Measurements from ENCODE around the gene MEIS2.

Gene MEIS2

DNA sequence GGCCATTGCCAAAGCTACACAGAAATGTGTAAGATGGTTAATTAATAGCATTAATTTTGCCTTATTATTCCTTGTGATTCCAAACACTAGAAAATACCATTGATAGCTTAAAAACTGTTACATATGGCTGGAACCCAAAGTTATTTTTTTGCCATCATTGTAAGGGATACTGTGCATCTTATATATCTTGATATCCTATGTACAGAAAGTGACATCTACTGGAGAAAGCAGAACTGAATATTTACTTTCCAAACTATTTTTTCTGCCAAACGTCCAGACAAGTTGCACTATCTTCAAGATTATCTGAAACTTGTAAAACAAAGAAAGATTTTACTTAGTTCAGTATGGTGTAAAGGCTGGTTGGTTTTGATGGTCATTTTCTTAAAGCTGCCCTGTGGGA is 33.3 kb upstream of the MEIS2 start:
- TF ChIP-seq EZH2phosphoT487 (IDR thresholded peaks at IDR 0.05; ENCODE audit: borderline replicate concordance): no peak
- TF ChIP-seq, protein P1, sequence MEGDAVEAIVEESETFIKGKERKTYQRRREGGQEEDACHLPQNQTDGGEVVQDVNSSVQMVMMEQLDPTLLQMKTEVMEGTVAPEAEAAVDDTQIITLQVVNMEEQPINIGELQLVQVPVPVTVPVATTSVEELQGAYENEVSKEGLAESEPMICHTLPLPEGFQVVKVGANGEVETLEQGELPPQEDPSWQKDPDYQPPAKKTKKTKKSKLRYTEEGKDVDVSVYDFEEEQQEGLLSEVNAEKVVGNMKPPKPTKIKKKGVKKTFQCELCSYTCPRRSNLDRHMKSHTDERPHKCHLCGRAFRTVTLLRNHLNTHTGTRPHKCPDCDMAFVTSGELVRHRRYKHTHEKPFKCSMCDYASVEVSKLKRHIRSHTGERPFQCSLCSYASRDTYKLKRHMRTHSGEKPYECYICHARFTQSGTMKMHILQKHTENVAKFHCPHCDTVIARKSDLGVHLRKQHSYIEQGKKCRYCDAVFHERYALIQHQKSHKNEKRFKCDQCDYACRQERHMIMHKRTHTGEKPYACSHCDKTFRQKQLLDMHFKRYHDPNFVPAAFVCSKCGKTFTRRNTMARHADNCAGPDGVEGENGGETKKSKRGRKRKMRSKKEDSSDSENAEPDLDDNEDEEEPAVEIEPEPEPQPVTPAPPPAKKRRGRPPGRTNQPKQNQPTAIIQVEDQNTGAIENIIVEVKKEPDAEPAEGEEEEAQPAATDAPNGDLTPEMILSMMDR (conservative IDR thresholded peaks at IDR 0.05; ENCODE audit: low read length): peak; percentile 46
- Histone ChIP-seq H3K27me3 (ENCODE audit: insufficient read depth, low read length, poor library complexity, severe bottlenecking) (peaks cover 63% of the 10 kb centered on the region), H3K4me3 (ENCODE audit: low read length, poor library complexity, severe bottlenecking) (no peak overlapping the region), H3F3A (ENCODE audit: low read depth) (no peaks in the 10 kb centered on the region), H4K20me1 (ENCODE audit: insufficient read depth, low read length, poor library complexity, severe bottlenecking) (no peaks in the 10 kb centered on the region), H3K4me1 (ENCODE audit: insufficient read depth, low read length, poor library complexity, severe bottlenecking) (no peaks in the 10 kb centered on the region), H3K9me2 (replicated peaks; ENCODE audit: low read depth, low read length) (no peaks in the 10 kb centered on the region), H2AFZ (ENCODE audit: low read length) (no peak overlapping the region), H3K9me3 (ENCODE audit: insufficient read depth, low read depth, low read length) (no peaks in the 10 kb centered on the region), H3K4me2 (ENCODE audit: low read depth, low read length, poor library complexity, severe bottlenecking) (no peak overlapping the region), H3K79me2 (ENCODE audit: insufficient read depth, low read length) (no peaks in the 10 kb centered on the region), H3K9ac (ENCODE audit: low read depth, low read length, poor library complexity, severe bottlenecking) (no peak overlapping the region), H3K36me3 (ENCODE audit: insufficient read depth, low read length) (no peaks in the 10 kb centered on the region)

DNA sequence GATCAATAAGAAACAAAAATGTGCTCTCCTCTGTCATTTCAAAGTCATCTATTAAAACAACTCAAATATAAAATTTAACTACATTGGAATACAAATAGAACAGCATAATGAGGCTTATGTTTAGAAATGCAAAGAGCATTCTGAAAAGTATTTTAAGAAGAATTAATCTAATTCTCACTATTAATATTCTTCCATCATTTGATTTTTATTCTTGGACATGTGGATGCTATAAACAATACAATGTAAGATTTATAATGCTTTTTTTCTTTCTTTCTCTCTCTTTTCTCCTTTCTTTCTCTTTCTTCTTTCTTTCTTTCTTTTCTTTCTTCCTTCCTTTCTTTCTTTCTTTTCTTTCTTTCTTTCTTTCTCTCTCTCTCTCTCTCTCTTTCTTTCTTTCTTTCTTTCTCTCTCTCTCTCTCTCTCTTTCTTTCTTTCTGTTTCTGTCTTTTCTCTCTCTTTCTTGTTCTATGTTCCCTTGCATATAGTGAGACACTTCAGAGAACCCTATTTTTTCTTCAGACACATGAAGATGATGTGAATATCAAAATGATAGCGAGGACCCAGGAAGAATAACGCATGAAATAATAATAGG is 32.6 kb upstream of the MEIS2 start:
- Histone ChIP-seq H3K4me2 (ENCODE audit: low read depth, low read length, poor library complexity, severe bottlenecking) (no peak overlapping the region), H3K9ac (ENCODE audit: low read depth, low read length, poor library complexity, severe bottlenecking) (no peak overlapping the region), H3K9me3 (ENCODE audit: insufficient read depth, low read depth, low read length) (no peaks in the 10 kb centered on the region), H3K79me2 (ENCODE audit: insufficient read depth, low read length) (no peaks in the 10 kb centered on the region), H3K9me2 (replicated peaks; ENCODE audit: low read depth, low read length) (no peaks in the 10 kb centered on the region), H2AFZ (ENCODE audit: low read length) (no peak overlapping the region), H4K20me1 (ENCODE audit: insufficient read depth, low read length, poor library complexity, severe bottlenecking) (no peaks in the 10 kb centered on the region), H3K4me1 (ENCODE audit: insufficient read depth, low read length, poor library complexity, severe bottlenecking) (no peaks in the 10 kb centered on the region), H3K4me3 (ENCODE audit: low read length, poor library complexity, severe bottlenecking) (no peak overlapping the region), H3K36me3 (ENCODE audit: insufficient read depth, low read length) (no peaks in the 10 kb centered on the region), H3K27me3 (ENCODE audit: insufficient read depth, low read length, poor library complexity, severe bottlenecking) (peaks cover 70% of the 10 kb centered on the region), H3F3A (ENCODE audit: low read depth) (no peaks in the 10 kb centered on the region)
- TF ChIP-seq EZH2phosphoT487 (IDR thresholded peaks at IDR 0.05; ENCODE audit: borderline replicate concordance): no peak
- TF ChIP-seq, protein P1 (conservative IDR thresholded peaks at IDR 0.05; ENCODE audit: low read length): no peak

DNA sequence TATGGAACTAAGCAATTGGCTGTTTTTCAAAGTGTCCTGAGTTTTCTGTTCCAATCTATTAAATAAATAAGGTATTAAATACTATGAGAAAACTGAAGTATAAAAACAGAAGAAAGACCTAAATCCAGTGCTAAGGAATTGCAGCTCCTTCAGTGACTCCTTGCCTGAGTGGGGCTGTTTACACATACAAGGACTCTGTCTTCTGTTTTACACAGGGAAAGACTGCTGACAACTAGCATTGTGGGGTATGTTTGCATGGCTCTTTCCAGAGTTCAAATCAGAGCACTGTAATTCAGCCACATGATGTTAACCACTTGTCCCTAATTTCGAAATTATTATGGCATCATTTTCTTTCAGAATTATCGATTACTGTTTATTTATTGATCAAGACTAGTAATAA is 31.3 kb upstream of the MEIS2 start:
- Histone ChIP-seq H3K9me2 (replicated peaks; ENCODE audit: low read depth, low read length) (no peaks in the 10 kb centered on the region), H3K27me3 (ENCODE audit: insufficient read depth, low read length, poor library complexity, severe bottlenecking) (peaks cover 65% of the 10 kb centered on the region), H3F3A (ENCODE audit: low read depth) (no peaks in the 10 kb centered on the region), H3K36me3 (ENCODE audit: insufficient read depth, low read length) (no peaks in the 10 kb centered on the region), H3K4me1 (ENCODE audit: insufficient read depth, low read length, poor library complexity, severe bottlenecking) (no peaks in the 10 kb centered on the region), H2AFZ (ENCODE audit: low read length) (no peak overlapping the region), H3K4me3 (ENCODE audit: low read length, poor library complexity, severe bottlenecking) (no peak overlapping the region), H3K9ac (ENCODE audit: low read depth, low read length, poor library complexity, severe bottlenecking) (no peak overlapping the region), H3K9me3 (ENCODE audit: insufficient read depth, low read depth, low read length) (no peaks in the 10 kb centered on the region), H3K4me2 (ENCODE audit: low read depth, low read length, poor library complexity, severe bottlenecking) (no peak overlapping the region), H4K20me1 (ENCODE audit: insufficient read depth, low read length, poor library complexity, severe bottlenecking) (no peaks in the 10 kb centered on the region), H3K79me2 (ENCODE audit: insufficient read depth, low read length) (no peaks in the 10 kb centered on the region)
- TF ChIP-seq EZH2phosphoT487 (IDR thresholded peaks at IDR 0.05; ENCODE audit: borderline replicate concordance): no peak
- TF ChIP-seq, protein P1 (conservative IDR thresholded peaks at IDR 0.05; ENCODE audit: low read length): no peak
